GM13977 (cell line): Measurements from ENCODE around the gene SMURF2.
"Not testable (repeated sequence)": the region's sequence is repeated elsewhere in the genome, so short reads cannot be mapped to it uniquely, and the experiment has no call there.

Source experiments
- DNase-seq: peaks from one replicate; pipeline ENCODE4 v3.0.0; 2012; ENCODE audit warnings: low spot score
- CTCF ChIP-seq: IDR thresholded peaks from 2 replicates; pipeline ENCODE4 v1.5.1; 2012; ENCODE audit warnings: mild to moderate bottlenecking, control low read depth; ENCODE audit not compliant: insufficient read depth; ENCODE audit errors: extremely low read depth, missing control alignments
- in situ Hi-C: fragments of 300-500 bp; cut with MboI; formaldehyde crosslinking; loops from one replicate; pipeline ENCODE4 v1.12.0; 2022; ENCODE audit warnings: low sequenced_read_pairs, low pct_unique_long_range_greater_than_20kb, mixed read lengths, inconsistent platforms; ENCODE audit not compliant: unreplicated experiment

The SMURF2 gene

DNA sequence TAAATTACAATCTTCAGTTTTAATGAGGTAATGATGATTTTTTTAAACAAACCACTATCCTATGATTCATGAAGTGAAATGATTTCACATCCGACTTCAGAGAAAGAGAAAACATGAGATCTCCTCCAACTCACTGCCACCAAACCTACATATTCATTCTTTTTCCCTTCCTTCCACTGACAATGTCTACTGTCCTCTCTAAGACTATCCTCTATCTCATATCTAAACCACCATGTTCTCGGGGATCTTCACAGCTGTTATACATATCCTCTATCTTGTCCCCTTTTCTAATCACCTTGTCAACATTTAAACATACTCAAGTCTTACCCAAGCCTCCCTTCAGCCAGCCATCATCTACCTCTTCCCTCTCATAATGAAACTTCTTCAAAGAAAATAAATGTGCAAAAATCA, 53.5 kb downstream of the SMURF2 start:
- in situ Hi-C loops: no loop called here
- DNase-seq: no peak
- no peak for TF ChIP-seq CTCF

DNA sequence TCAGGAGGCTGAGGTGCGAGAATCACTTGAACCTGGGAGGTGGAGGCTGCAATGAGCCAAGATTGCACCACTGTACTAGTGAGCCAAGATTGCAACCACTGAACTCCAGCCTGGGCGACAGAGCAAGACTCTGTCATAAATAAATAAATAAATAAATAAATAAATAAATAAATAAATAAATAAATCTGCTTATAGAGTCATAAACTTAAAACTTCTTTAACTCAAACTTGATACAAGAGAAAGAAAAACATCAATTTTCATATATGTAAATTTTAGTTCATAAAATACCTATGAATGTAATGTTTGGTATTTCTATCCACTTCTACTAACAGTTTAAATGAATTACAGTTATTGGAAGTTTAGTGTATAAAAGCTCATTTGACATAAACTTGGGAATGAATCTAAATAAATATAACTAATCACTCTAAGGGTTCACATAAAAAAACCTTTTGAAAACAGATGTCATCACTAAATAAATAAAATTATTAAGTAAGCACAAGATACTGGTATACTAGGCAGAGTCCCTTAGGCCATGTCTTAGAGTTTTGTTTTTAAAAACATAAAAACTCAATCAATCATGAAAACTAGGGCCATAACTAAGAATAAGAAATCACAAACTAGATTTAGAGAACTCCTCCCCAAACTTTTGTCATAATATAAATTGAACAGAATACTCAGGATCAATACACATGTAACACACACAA, 54.1 kb downstream of the SMURF2 start:
- DNase-seq: no peak
- no peak for TF ChIP-seq CTCF
- in situ Hi-C loops: no loop called here

DNA sequence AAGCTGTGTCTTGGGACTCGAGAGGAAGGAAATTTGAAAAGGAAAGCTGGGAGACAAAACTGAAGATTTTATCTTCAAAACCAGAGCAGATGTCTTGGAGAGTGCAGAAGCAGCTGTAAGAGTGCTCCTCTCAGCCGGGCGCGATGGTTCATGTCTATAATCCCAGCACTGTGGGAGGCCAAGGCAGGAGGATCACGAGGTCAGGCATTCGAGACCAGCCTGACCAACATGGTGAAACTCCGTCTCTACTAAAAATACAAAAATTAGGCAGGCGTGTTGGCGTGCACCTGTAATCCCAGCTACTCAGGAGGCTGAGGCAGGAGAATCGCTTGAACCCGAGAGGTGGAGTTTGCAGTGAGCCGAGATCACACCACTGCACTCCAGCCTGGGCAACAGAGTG, 57.6 kb downstream of the SMURF2 start:
- DNase-seq, in situ Hi-C loops: not testable (repeated sequence)

GRCh38 chr17:64603987-64604386, 58.1 kb downstream of the SMURF2 start:
- DNase-seq: no peak
- in situ Hi-C loops: no loop called here
- TF ChIP-seq CTCF: no peak

DNA sequence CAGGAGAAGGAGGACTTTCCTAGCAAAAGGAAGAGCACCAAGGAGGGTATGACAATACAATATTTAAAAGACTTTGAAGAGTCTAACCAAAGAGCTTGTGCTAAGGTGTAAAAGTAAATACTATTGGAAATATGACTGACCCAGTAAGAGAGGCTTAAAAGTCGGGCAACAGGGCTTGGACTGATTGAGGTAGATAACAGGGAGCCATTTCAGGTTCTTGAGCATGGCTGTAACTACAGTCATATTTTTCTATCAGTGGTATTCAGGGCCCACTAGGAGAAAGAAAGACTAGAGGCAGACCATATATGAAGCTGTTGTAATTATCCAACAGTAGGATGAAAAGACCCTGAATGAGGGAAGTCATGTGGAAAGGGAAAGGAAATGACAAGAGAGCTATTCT, 62.3 kb downstream of the SMURF2 start:
- in situ Hi-C loops: no loop called here
- no peak for TF ChIP-seq CTCF
- no peak for DNase-seq

DNA sequence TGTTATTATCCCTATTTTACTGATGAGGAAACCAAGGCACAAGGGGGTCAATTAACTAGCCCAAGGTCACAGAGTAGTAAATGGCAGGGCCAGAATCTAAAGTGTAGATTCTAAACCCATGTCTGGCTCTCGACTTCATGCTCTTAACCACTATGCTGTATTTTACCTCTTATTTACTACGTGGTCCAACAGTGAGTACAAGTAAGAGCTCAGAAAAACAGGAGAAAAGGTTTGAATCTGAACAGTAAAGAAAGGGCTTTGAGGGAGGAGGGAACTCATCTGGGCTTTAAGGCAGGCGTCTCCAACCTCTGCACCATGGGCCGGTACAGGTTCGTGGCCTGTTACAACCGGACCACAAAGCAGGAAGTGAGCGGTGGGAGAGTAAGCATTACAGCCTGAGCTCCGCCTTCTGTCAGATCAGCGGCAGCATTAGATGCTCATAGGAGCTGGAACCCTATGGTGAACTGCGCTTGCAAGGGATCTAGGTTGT, 62.9 kb downstream of the SMURF2 start:
- DNase-seq: no peak
- TF ChIP-seq CTCF: no peak
- in situ Hi-C loops: no loop called here

- no peak for TF ChIP-seq CTCF
- in situ Hi-C loops: no loop called here
- no peak for DNase-seq
Measured at GRCh38 chr17:64598672-64599071, 63.4 kb downstream of the SMURF2 start.
